H1 (cell line): ENCODE results near the gene KCTD19. TPM values are rescaled to one million over a fixed set of nuclear protein-coding genes. Genes with fewer than 3 reads are reported as not detected.
A peak's percentile ranks its signal among the peaks of the same experiment; 100 is the strongest.

Source experiments
- CTCF ChIA-PET: fragments of 300-600 bp; sonication (Branson Sonifier 250); formaldehyde crosslinking; loops from one replicate; lab custom pipeline; 2021; ENCODE audit not compliant: partially characterized antibody; lab: Charles Lee
- POLR2A ChIA-PET: fragments of 300-600 bp; sonication (Branson Sonifier 250); formaldehyde crosslinking; loops from one replicate; lab custom pipeline; 2021; ENCODE audit warnings: inconsistent platforms; ENCODE audit not compliant: partially characterized antibody; lab: Charles Lee
- DNase-seq, 2 experiments: peaks; one replicate each; pipeline versions ENCODE4 v3.0.0 to v3.0.0-alpha.2; 2010 to 2022; ENCODE audit warnings: low spot score in 2 of 2, low read depth in 1 of 2, mixed read lengths in 1 of 2
- FAIRE-seq: peaks from 2 replicates; lab custom pipeline; 2011; peaks lifted over from hg19 to GRCh38; lab: Jason Lieb, UNC
- H2AFZ ChIP-seq: 2 replicates; pipeline ENCODE4 v1.8.1; 2012; ENCODE audit warnings: low read length, inconsistent platforms
- H2AK5ac ChIP-seq: 2 replicates; pipeline ENCODE4 v1.6.1; 2013; ENCODE audit warnings: low read depth, low read length
- H2BK120ac ChIP-seq: replicated peaks from 2 replicates; pipeline ENCODE3; 2013; ENCODE audit warnings: low read depth, low read length, inconsistent platforms
- H2BK12ac ChIP-seq: 2 replicates; pipeline ENCODE4 v1.6.1; 2013; ENCODE audit warnings: low read depth, low read length
- H2BK15ac ChIP-seq: 2 replicates; pipeline ENCODE4 v1.6.1; 2013; ENCODE audit warnings: low read length
- H2BK20ac ChIP-seq: 2 replicates; pipeline ENCODE4 v1.6.1; 2013; ENCODE audit warnings: low read length
- H2BK5ac ChIP-seq: 2 replicates; pipeline ENCODE4 v1.6.1; 2013; ENCODE audit warnings: low read depth, low read length
- H3K14ac ChIP-seq: 2 replicates; pipeline ENCODE4 v1.6.1; 2013; ENCODE audit warnings: inconsistent platforms; ENCODE audit not compliant: insufficient read length
- H3K18ac ChIP-seq: 2 replicates; pipeline ENCODE4 v1.6.1; 2013; ENCODE audit warnings: low read length; ENCODE audit errors: extremely low read depth
- H3K23ac ChIP-seq: 2 replicates; pipeline ENCODE4 v1.6.1; 2013; ENCODE audit warnings: inconsistent platforms; ENCODE audit not compliant: insufficient read length
- H3K23me2 ChIP-seq: 2 replicates; pipeline ENCODE4 v1.6.1; 2013; ENCODE audit warnings: low read depth, low read length
- H3K27ac ChIP-seq: 2 replicates; pipeline ENCODE4 v1.6.1; 2011; ENCODE audit warnings: low read depth, low read length, inconsistent platforms
- H3K27me3 ChIP-seq, 4 experiments: replicated peaks in 1 of 4; 1 replicate in 1 of 4; 2 replicates in 3 of 4; pipeline versions ENCODE4 v1.6.1 to v1.8.1; 2011 to 2013; ENCODE audit warnings: low read length in 3 of 4, mild to moderate bottlenecking in 3 of 4, inconsistent platforms in 2 of 4, mixed read lengths in 2 of 4, moderate library complexity in 1 of 4; ENCODE audit not compliant: control insufficient read depth in 3 of 4, insufficient read depth in 3 of 4; ENCODE audit errors: extremely low read depth in 1 of 4
- H3K36me3 ChIP-seq, 4 experiments: 2 replicates each; pipeline versions ENCODE4 v1.6.1 to v1.8.1; 2011 to 2013; ENCODE audit warnings: mild to moderate bottlenecking in 4 of 4, low read length in 3 of 4, moderate library complexity in 2 of 4, control low read depth in 1 of 4, inconsistent platforms in 1 of 4; ENCODE audit not compliant: insufficient read depth in 4 of 4, control insufficient read depth in 2 of 4
- H3K4ac ChIP-seq: replicated peaks from 2 replicates; pipeline ENCODE3; 2013; ENCODE audit warnings: low read length, low read depth, mixed read lengths, inconsistent platforms; ENCODE audit not compliant: insufficient read length
- H3K4me1 ChIP-seq, 4 experiments: replicated peaks in 1 of 4; 1 replicate in 1 of 4; 2 replicates in 3 of 4; pipeline versions ENCODE4 v1.6.1 to v1.8.1; 2011 to 2013; ENCODE audit warnings: low read length in 3 of 4, inconsistent platforms in 2 of 4, mixed read lengths in 1 of 4; ENCODE audit not compliant: insufficient read depth in 4 of 4, control insufficient read depth in 3 of 4
- H3K4me2 ChIP-seq, 2 experiments: 2 replicates each; pipeline versions ENCODE4 v1.6.1 to v1.8.1; 2011 to 2013; ENCODE audit warnings: low read depth in 2 of 2, low read length in 2 of 2, control low read depth in 1 of 2, inconsistent platforms in 1 of 2, mild to moderate bottlenecking in 1 of 2; ENCODE audit not compliant: insufficient read depth in 1 of 2
- H3K4me3 ChIP-seq, 4 experiments: fragments of 200-600, 300-600 bp in 1 of 4; sonication (generic), shearing (Covaris generic), sonication (Bioruptor Twin) in 1 of 4; 2 replicates each; pipeline versions ENCODE4 v1.5.1 to v1.8.1; 2011 to 2016; ENCODE audit warnings: low read length in 4 of 4, low read depth in 3 of 4, control low read depth in 2 of 4, inconsistent platforms in 2 of 4, mild to moderate bottlenecking in 2 of 4, mixed read lengths in 1 of 4, moderate library complexity in 1 of 4; ENCODE audit not compliant: insufficient read depth in 2 of 4; ENCODE audit errors: extremely low read depth in 1 of 4
- H3K56ac ChIP-seq: replicated peaks from 2 replicates; pipeline ENCODE3; 2013; ENCODE audit warnings: low read depth, mild to moderate bottlenecking, mixed read lengths, low read length, inconsistent platforms; ENCODE audit not compliant: insufficient read length
- H3K79me1 ChIP-seq: 2 replicates; pipeline ENCODE4 v1.6.1; 2013; ENCODE audit warnings: low read depth, low read length, control low read depth
- H3K79me2 ChIP-seq, 2 experiments: 2 replicates each; pipeline versions ENCODE4 v1.6.1 to v1.8.1; 2012 to 2013; ENCODE audit warnings: low read length in 2 of 2, mild to moderate bottlenecking in 2 of 2, inconsistent platforms in 1 of 2; ENCODE audit not compliant: insufficient read depth in 2 of 2, control insufficient read depth in 1 of 2
- H3K9ac ChIP-seq, 4 experiments: replicated peaks in 1 of 4; 1 replicate in 1 of 4; 2 replicates in 3 of 4; pipeline versions ENCODE4 v1.6.1 to v1.8.1; 2011 to 2013; ENCODE audit warnings: low read depth in 3 of 4, low read length in 3 of 4, control low read depth in 2 of 4, mild to moderate bottlenecking in 2 of 4, moderate library complexity in 2 of 4, inconsistent platforms in 1 of 4; ENCODE audit errors: extremely low read depth in 1 of 4
- H3K9me3 ChIP-seq, 2 experiments: 2 replicates each; pipeline versions ENCODE4 v1.6.1 to v1.8.1; 2012 to 2013; ENCODE audit warnings: mild to moderate bottlenecking in 2 of 2, moderate library complexity in 2 of 2, control low read depth in 1 of 2, inconsistent platforms in 1 of 2, low read depth in 1 of 2, low read length in 1 of 2, mixed read lengths in 1 of 2; ENCODE audit not compliant: insufficient read depth in 2 of 2
- H4K20me1 ChIP-seq, 2 experiments: replicated peaks in 1 of 2; 2 replicates each; pipeline versions ENCODE3 to v1.8.1; 2011 to 2013; ENCODE audit warnings: inconsistent platforms in 2 of 2, low read length in 2 of 2, mild to moderate bottlenecking in 1 of 2; ENCODE audit not compliant: insufficient read depth in 2 of 2, control insufficient read depth in 1 of 2
- H4K5ac ChIP-seq: 2 replicates; pipeline ENCODE4 v1.6.1; 2013; ENCODE audit warnings: low read length, low read depth, mixed read lengths, inconsistent platforms; ENCODE audit not compliant: insufficient read length
- H4K8ac ChIP-seq: 2 replicates; pipeline ENCODE4 v1.8.0; 2013; ENCODE audit warnings: mild to moderate bottlenecking, moderate library complexity, low read length, inconsistent platforms; ENCODE audit not compliant: insufficient read depth; ENCODE audit errors: extremely low read depth
- H4K91ac ChIP-seq: replicated peaks from 2 replicates; pipeline ENCODE3; 2013; ENCODE audit warnings: low read length, mixed read lengths, inconsistent platforms; ENCODE audit not compliant: insufficient read length
- CEBPB ChIP-seq: IDR thresholded peaks from 2 replicates; pipeline ENCODE4 v1.6.1; 2012; ENCODE audit warnings: low read depth, low read length
- KDM1A ChIP-seq: fragments of 200-600, 300-600 bp; sonication (generic); IDR thresholded peaks from 2 replicates; pipeline ENCODE4 v1.7.1; 2016; ENCODE audit warnings: mild to moderate bottlenecking, low read length, borderline replicate concordance
- KDM5A ChIP-seq: fragments of 200-600 bp; IDR thresholded peaks from 2 replicates; pipeline ENCODE4 v1.7.1; 2012; ENCODE audit warnings: mild to moderate bottlenecking, low read length, inconsistent platforms, mixed read lengths
- RNF2 ChIP-seq: fragments of 200-900, 300-1000 bp; sonication (generic); IDR thresholded peaks from 2 replicates; pipeline ENCODE4 v1.7.1; 2016; ENCODE audit warnings: borderline replicate concordance, low read depth, mild to moderate bottlenecking, antibody characterized with exemption, low read length; ENCODE audit not compliant: poor library complexity, severe bottlenecking; ENCODE audit errors: missing control alignments
- WGBS, 2 experiments: shearing (Covaris generic) in 1 of 2; methylation state at CpG; one replicate each; pipeline versions ENCODE4 v1.1.6 to v1.1.7; 2013 to 2015; ENCODE audit warnings: low lambda C conversion rate in 2 of 2, mixed read lengths in 2 of 2, inconsistent platforms in 1 of 2, low coverage in 1 of 2, missing lambda C conversion rate in 1 of 2; ENCODE audit not compliant: insufficient replicate concordance in 2 of 2, insufficient coverage in 1 of 2, insufficient read length in 1 of 2; ENCODE audit errors: extremely low coverage in 1 of 2, missing lambda C conversion rate in 1 of 2; 5-methylcytosine and 5-hydroxymethylcytosine counted together
- polyA plus RNA-seq, 7 experiments: library from polyadenylated mRNA; depleted of rRNA in 3 of 7; stranded (reverse) in 5 of 7; unstranded in 2 of 7; fragments of >200 nt in 5 of 7; fragments of 200-250 nt in 2 of 7; gene quantifications; 1 replicate in 5 of 7; 2 replicates in 1 of 7; 4 replicates in 1 of 7; pipeline versions ENCODE4 v1.2.1 to v1.2.3, GENCODE V29; 2011 to 2013; ENCODE audit warnings: missing spikeins in 2 of 7, mixed read lengths in 2 of 7
- total RNA-seq: library from RNA; stranded (reverse); fragmentation: NEBNext Ultra II Directional; extraction: Animal tissue kit (Norgen Biotek cat#: 25700); gene quantifications from 2 replicates; pipeline ENCODE4 v1.2.1, GENCODE V29; 2021
- TF ChIP-seq, protein P1 (sequence below), 3 experiments: IDR thresholded peaks; 1 replicate in 2 of 3; 2 replicates in 1 of 3; pipeline versions ENCODE4 v1.5.1 to v1.6.1; 2011; ENCODE audit warnings: low read length in 3 of 3, mild to moderate bottlenecking in 3 of 3, inconsistent platforms in 2 of 3, low read depth in 1 of 3, moderate library complexity in 1 of 3; ENCODE audit not compliant: insufficient read depth in 1 of 3; ENCODE audit errors: control extremely low read depth in 1 of 3

Gene KCTD19
- total and polyA plus RNA-seq, 2 of the 8 experiments (the other 6 are each of a cell fraction or from before 2014, with no cell fraction given), result 0.06 to 0.24 TPM

GRCh38 chr16:67283039-67283825, 43.3 kb downstream of the KCTD19 start:
- Histone ChIP-seq H3K4me2 (no peak overlapping the region), H2BK12ac (no peak overlapping the region), H3K9me3 (no peaks in the 10 kb centered on the region), H3K23me2 (peaks cover 4% of the 10 kb centered on the region; the same call in 1 of the 2 replicates), H3K4me1 (peaks cover 0 to 2% (median 0%) of the 10 kb centered on the region in 4 experiments; a peak in 1 of 7 replicates), H3K79me2 (no peaks in the 10 kb centered on the region), H4K8ac (no peak overlapping the region), H2AFZ (no peak overlapping the region), H3K9ac (no peak overlapping the region), H2BK120ac (no peak overlapping the region), H3K56ac (no peak overlapping the region), H3K36me3 (no peaks in the 10 kb centered on the region), H3K14ac (no peak overlapping the region), H3K27me3 (peaks cover 0 to 15% (median 12%) of the 10 kb centered on the region in 4 experiments; a peak in 5 of 7 replicates), H2BK15ac (no peak overlapping the region), H2AK5ac (no peak overlapping the region), H3K79me1 (no peaks in the 10 kb centered on the region), H4K91ac (no peak overlapping the region), H3K27ac (no peak overlapping the region), H2BK20ac (no peak overlapping the region), H3K4me3 (no peak overlapping the region), H3K4ac (no peak overlapping the region), H4K5ac (no peak overlapping the region), H4K20me1 (peaks cover 2 to 9% of the 10 kb centered on the region in 2 experiments), H3K18ac (no peak overlapping the region), H2BK5ac (no peak overlapping the region), H3K23ac (no peak overlapping the region)
- ChIA-PET POLR2A (interaction anchor here (1.4 kb wide), 1 partner anchor 12 kb away, joined by 5 read pairs; no protein-coding TSS in a partner anchor), CTCF (interaction anchor here (0.6 to 10.5 kb wide), 24 partner anchors 9 to 306 kb away, joined by 3 to 217 read pairs (median 6); partner anchors contain the start of genes FHOD1, KCTD19, LRRC36 and SLC9A5)
- WGBS, 2 experiments, result 91% methylated on average over 7 of the region's 7 CpGs; no CpG with 5 or more reads in 1 of the 2 experiments
- no peak for DNase-seq
- no peak for FAIRE-seq
- TF ChIP-seq, protein P1, sequence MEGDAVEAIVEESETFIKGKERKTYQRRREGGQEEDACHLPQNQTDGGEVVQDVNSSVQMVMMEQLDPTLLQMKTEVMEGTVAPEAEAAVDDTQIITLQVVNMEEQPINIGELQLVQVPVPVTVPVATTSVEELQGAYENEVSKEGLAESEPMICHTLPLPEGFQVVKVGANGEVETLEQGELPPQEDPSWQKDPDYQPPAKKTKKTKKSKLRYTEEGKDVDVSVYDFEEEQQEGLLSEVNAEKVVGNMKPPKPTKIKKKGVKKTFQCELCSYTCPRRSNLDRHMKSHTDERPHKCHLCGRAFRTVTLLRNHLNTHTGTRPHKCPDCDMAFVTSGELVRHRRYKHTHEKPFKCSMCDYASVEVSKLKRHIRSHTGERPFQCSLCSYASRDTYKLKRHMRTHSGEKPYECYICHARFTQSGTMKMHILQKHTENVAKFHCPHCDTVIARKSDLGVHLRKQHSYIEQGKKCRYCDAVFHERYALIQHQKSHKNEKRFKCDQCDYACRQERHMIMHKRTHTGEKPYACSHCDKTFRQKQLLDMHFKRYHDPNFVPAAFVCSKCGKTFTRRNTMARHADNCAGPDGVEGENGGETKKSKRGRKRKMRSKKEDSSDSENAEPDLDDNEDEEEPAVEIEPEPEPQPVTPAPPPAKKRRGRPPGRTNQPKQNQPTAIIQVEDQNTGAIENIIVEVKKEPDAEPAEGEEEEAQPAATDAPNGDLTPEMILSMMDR (IDR thresholded peaks at IDR 0.05; ENCODE audit: control extremely low read depth in 1 of 3, insufficient read depth in 1 of 3, low read depth in 1 of 3, low read length in 3 of 3), result peak in 2 of 3 experiments; percentile 28 to 36; a peak in 2 of 4 replicates
- TF ChIP-seq CEBPB (no peak), KDM1A (0 out of 2 replicates have a peak, but pooled peaks have one; percentile 45), RNF2 (no peak), KDM5A (no peak)
